Breast epithelium (tissue), 4 donors: ENCODE results near the gene GNG5. TPM values are rescaled to one million over a fixed set of nuclear protein-coding genes. Genes with fewer than 3 reads are reported as not detected.

Experiments
- DNase-seq, 2 donors: peaks; one replicate each; pipeline ENCODE4 v3.0.0-alpha.2; 2019; ENCODE audit warnings: low spot score in 2 of 2
- H3K27ac ChIP-seq, 2 donors: fragments of 200-600 bp; sonication (generic) in 1 of 2; one replicate each; pipeline ENCODE4 v1.5.1; 2016 to 2019; ENCODE audit warnings: mild to moderate bottlenecking in 1 of 2
- H3K27me3 ChIP-seq, 2 donors: fragments of 200-600 bp; sonication (generic) in 1 of 2; one replicate each; pipeline versions ENCODE4 v1.5.1 to v1.6.0; 2017 to 2019; ENCODE audit warnings: control low read depth in 1 of 2, mild to moderate bottlenecking in 1 of 2
- H3K36me3 ChIP-seq: fragments of 200-600 bp; one replicate; pipeline ENCODE4 v1.5.1; 2019
- H3K4me1 ChIP-seq, 2 donors: fragments of 200-600 bp; sonication (generic); one replicate each; pipeline ENCODE4 v1.5.1; 2016 to 2019; ENCODE audit warnings: control low read depth in 1 of 2
- H3K4me3 ChIP-seq, 3 donors: fragments of 200-600 bp; sonication (generic); 1 replicate in 2 of 3; 2 replicates in 1 of 3; pipeline ENCODE4 v1.5.1; 2016 to 2019; ENCODE audit warnings: mild to moderate bottlenecking in 3 of 3, moderate library complexity in 2 of 3
- H3K9me3 ChIP-seq, 2 donors: fragments of 200-600 bp; sonication (generic) in 1 of 2; one replicate each; pipeline ENCODE4 v1.5.1; 2016 to 2019; ENCODE audit warnings: control low read depth in 1 of 2
- POLR2A ChIP-seq: fragments of 450-650 bp; IDR thresholded peaks from one replicate; pipeline ENCODE4 v1.6.1; 2016; ENCODE audit warnings: antibody characterized with exemption, mild to moderate bottlenecking, moderate library complexity
- POLR2AphosphoS5 ChIP-seq, 3 donors: sonication (generic); formaldehyde crosslinking; IDR thresholded peaks; one replicate each; pipeline ENCODE4 v1.6.1; 2017; ENCODE audit warnings: antibody characterized with exemption in 3 of 3
- intact Hi-C: fragments of 100-400 bp; cut with DNase I; formaldehyde crosslinking; loops from one replicate; pipeline ENCODE4 v1.15.1; 2023; ENCODE audit warnings: low total_unique reads
- total RNA-seq, 3 donors: library from RNA; depleted of rRNA; stranded (reverse); fragments of >200 nt; gene quantifications; one replicate each; pipeline ENCODE4 v1.1.0, GENCODE V29; 2016
- TF ChIP-seq, protein P1 (sequence below), 3 donors: fragments of 450-650 bp; IDR thresholded peaks; one replicate each; pipeline ENCODE4 v1.5.1; 2016 to 2017; ENCODE audit warnings: antibody characterized with exemption in 3 of 3, mild to moderate bottlenecking in 3 of 3, moderate library complexity in 3 of 3

GNG5 gene
- total RNA-seq, 3 donors from 2014 or later = 47.8 to 66.6 (median 47.9) TPM

- no peaks in the 10 kb centered on the region for H3K9me3 ChIP-seq
- no peak for DNase-seq
- H3K4me1 ChIP-seq = peaks cover 0 to 7% of the 10 kb centered on the region in 2 donors
- H3K36me3 ChIP-seq = no peaks in the 10 kb centered on the region
- H3K4me3 ChIP-seq = peak overlapping the region; percentile 76 to 88 (median 83)
- peak overlapping the region; percentile 96 to 98 for H3K27ac ChIP-seq
- TF ChIP-seq, protein P1, sequence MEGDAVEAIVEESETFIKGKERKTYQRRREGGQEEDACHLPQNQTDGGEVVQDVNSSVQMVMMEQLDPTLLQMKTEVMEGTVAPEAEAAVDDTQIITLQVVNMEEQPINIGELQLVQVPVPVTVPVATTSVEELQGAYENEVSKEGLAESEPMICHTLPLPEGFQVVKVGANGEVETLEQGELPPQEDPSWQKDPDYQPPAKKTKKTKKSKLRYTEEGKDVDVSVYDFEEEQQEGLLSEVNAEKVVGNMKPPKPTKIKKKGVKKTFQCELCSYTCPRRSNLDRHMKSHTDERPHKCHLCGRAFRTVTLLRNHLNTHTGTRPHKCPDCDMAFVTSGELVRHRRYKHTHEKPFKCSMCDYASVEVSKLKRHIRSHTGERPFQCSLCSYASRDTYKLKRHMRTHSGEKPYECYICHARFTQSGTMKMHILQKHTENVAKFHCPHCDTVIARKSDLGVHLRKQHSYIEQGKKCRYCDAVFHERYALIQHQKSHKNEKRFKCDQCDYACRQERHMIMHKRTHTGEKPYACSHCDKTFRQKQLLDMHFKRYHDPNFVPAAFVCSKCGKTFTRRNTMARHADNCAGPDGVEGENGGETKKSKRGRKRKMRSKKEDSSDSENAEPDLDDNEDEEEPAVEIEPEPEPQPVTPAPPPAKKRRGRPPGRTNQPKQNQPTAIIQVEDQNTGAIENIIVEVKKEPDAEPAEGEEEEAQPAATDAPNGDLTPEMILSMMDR (IDR thresholded peaks at IDR 0.05) = no peak
- no peak for TF ChIP-seq POLR2A
- TF ChIP-seq POLR2AphosphoS5 (IDR thresholded peaks at IDR 0.05) = no peak
- H3K27me3 ChIP-seq = no peaks in the 10 kb centered on the region
- intact Hi-C loops = loop anchor here (10.0 kb wide), 1 partner anchor 70 kb away; the partner anchor contains the start of gene CTBS
These were observed 1.5 kb downstream of the GNG5 start for GRCh38 chr1:84504580-84505492.

DNA sequence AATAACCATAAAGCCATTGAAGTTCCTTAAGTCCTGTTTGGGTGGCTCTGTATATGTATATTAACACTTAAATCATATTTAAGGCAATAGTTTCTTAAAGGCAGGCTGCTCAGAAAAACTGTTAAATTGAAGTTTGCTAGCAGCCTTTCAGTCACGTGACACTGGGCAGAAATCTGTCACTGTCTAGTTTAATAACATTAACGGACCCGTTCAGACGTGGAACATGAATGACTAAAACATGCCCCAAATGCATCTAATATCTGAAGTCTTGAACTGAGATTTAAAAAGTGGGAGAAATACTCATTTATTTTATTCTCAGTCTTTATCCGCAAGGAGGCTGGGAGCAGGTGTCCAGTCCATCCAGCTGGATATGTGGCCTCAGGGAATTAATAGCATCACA, 3.5 kb downstream of the GNG5 start:
- Histone ChIP-seq H3K4me1 (peaks cover 0 to 7% of the 10 kb centered on the region in 2 donors), H3K9me3 (no peaks in the 10 kb centered on the region), H3K36me3 (peaks cover 3% of the 10 kb centered on the region), H3K4me3 (no peak overlapping the region), H3K27me3 (no peaks in the 10 kb centered on the region), H3K27ac (no peak overlapping the region)
- no peak for DNase-seq
- TF ChIP-seq, protein P1 (IDR thresholded peaks at IDR 0.05) = no peak
- TF ChIP-seq POLR2AphosphoS5 (IDR thresholded peaks at IDR 0.05) (no peak), POLR2A (no peak)
- intact Hi-C loops = loop anchor here (10.0 kb wide), 1 partner anchor 72 kb away; the partner anchor contains the start of gene CTBS

DNA sequence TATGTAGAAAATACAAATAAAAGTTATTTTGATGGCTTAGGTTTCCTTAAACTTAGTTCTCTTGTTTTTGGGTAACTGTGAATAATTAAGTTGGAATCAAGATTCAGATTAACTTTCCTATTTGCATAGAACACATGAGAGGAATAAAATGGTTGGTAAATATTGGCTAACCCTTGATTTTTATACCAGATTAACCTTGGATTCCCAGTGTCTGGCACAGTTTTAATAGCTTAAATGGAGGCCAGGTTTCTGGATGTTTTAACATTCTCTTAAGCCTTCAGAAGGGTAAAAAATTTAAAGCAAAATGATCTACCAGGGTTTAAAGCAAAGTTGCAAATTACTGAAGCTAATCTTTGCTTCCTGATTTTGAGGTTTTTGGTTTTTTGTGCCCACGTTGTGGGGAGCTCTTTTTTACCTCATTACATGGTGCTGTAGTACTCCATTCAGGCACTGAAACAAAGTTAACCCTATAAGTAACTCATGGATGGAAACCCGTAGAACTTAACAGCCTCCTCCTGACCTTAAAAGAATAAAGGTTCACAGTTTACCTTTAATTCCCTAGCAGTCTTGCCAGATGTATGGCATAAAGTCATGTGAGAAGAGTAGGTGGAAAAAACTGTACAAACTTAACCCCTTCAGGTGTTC, 8.6 kb downstream of the GNG5 start:
- DNase-seq = no peak
- H3K27ac ChIP-seq = no peak overlapping the region
- no peaks in the 10 kb centered on the region for H3K27me3 ChIP-seq
- TF ChIP-seq POLR2AphosphoS5 (IDR thresholded peaks at IDR 0.05) (no peak), POLR2A (no peak)
- TF ChIP-seq, protein P1 (IDR thresholded peaks at IDR 0.05) = no peak
- no peaks in the 10 kb centered on the region for H3K9me3 ChIP-seq
- intact Hi-C loops = no loop called here
- no peak overlapping the region for H3K4me3 ChIP-seq
- H3K36me3 ChIP-seq = peaks cover 7% of the 10 kb centered on the region
- no peaks in the 10 kb centered on the region for H3K4me1 ChIP-seq

GRCh38 chr1:84496498-84496897, 9.9 kb downstream of the GNG5 start:
- H3K9me3 ChIP-seq = no peaks in the 10 kb centered on the region
- DNase-seq = no peak
- intact Hi-C loops = no loop called here
- H3K36me3 ChIP-seq = peaks cover 7% of the 10 kb centered on the region
- H3K27me3 ChIP-seq = no peaks in the 10 kb centered on the region
- no peak overlapping the region for H3K27ac ChIP-seq
- TF ChIP-seq POLR2AphosphoS5 (IDR thresholded peaks at IDR 0.05) (no peak), POLR2A (no peak)
- TF ChIP-seq, protein P1 (IDR thresholded peaks at IDR 0.05) = no peak
- no peak overlapping the region for H3K4me3 ChIP-seq
- no peaks in the 10 kb centered on the region for H3K4me1 ChIP-seq

- H3K4me3 ChIP-seq = no peak overlapping the region
- TF ChIP-seq POLR2AphosphoS5 (IDR thresholded peaks at IDR 0.05) = no peak
- TF ChIP-seq, protein P1 (IDR thresholded peaks at IDR 0.05) = no peak
- TF ChIP-seq POLR2A = no peak
- intact Hi-C loops = no loop called here
- no peak overlapping the region for H3K27ac ChIP-seq
- no peaks in the 10 kb centered on the region for H3K27me3 ChIP-seq
- H3K36me3 ChIP-seq = peaks cover 7% of the 10 kb centered on the region
- no peaks in the 10 kb centered on the region for H3K9me3 ChIP-seq
- H3K4me1 ChIP-seq = no peaks in the 10 kb centered on the region
- DNase-seq = no peak
These were observed 12.6 kb downstream of the GNG5 start for GRCh38 chr1:84493747-84494146.
